OCI-LY7 (cell line): ENCODE results near the gene MIER2.

Experiments
- EZH2phosphoT487 ChIP-seq: fragments of 200-600 bp; sonication (generic); IDR thresholded peaks from 2 replicates; pipeline ENCODE4 v1.6.1; 2018; ENCODE audit warnings: low read depth, borderline replicate concordance, mild to moderate bottlenecking, mixed run types, antibody characterized with exemption, low read length, moderate library complexity, mixed read lengths
- TF ChIP-seq, protein P1 (sequence below): fragments of 200-600 bp; sonication (generic); conservative IDR thresholded peaks from 2 replicates; pipeline ENCODE4 v1.5.1; 2014; ENCODE audit warnings: mild to moderate bottlenecking, antibody characterized with exemption, low read length, moderate library complexity, mixed read lengths

DNA sequence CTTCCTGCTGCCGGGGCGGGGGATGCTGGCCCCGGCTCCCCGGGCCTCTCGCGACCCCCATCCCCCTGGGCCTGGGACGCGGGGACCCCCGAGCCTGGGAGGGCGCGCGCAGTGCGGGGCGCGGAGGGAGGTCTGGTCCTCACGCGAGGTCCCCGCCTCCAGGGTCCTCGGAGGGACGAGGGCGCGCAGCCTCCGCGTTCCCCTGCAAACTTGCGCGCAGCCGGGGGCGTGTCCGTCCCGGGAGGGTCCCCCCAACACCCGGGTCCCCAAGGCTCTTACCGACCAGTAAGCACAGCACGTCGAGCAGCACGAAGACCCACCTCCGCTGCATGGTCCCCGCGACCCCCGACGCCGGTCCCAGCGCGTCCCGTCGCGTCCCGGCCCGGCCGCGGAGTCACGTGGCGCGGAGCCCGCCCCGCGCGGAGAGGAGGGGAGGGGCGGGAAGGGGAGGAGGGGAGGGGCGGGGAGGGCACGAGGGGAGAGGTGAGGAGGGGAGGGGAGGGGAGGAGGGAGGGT is 53.5 kb downstream of the MIER2 start, which contains the start of gene PLPP2:
- TF ChIP-seq, protein P1, sequence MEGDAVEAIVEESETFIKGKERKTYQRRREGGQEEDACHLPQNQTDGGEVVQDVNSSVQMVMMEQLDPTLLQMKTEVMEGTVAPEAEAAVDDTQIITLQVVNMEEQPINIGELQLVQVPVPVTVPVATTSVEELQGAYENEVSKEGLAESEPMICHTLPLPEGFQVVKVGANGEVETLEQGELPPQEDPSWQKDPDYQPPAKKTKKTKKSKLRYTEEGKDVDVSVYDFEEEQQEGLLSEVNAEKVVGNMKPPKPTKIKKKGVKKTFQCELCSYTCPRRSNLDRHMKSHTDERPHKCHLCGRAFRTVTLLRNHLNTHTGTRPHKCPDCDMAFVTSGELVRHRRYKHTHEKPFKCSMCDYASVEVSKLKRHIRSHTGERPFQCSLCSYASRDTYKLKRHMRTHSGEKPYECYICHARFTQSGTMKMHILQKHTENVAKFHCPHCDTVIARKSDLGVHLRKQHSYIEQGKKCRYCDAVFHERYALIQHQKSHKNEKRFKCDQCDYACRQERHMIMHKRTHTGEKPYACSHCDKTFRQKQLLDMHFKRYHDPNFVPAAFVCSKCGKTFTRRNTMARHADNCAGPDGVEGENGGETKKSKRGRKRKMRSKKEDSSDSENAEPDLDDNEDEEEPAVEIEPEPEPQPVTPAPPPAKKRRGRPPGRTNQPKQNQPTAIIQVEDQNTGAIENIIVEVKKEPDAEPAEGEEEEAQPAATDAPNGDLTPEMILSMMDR = no peak
- TF ChIP-seq EZH2phosphoT487 = no peak
